Measurements from ENCODE around the gene ME1. TPM values are rescaled to one million over a fixed set of nuclear protein-coding genes. Genes with fewer than 3 reads are reported as not detected.
"Not testable (repeated sequence)": the region's sequence is repeated elsewhere in the genome, so short reads cannot be mapped to it uniquely, and the experiment has no call there.

ME1 gene
- total RNA-seq, 1 experiment from 2014 or later: 18.9 TPM

DNA sequence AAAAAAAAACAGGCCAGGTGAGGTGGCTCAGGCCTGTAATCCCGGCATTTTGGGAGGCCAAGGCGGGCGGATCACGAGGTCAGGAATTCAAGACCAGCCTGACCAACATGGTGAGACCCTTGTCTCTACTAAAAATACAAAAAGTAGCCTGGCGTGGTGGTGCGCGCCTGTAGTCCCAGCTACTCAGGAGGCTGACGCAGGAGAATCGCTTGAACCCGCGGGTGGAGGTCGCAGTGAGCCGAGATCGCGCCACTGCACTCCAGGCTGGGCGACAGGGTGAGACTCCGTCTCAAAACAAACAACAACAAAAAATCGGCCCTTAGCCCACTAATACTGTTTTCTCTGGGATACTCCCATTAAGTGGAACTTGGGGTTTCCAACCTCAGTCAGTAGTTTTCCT lies 238.9 kb downstream of the ME1 start:
- not testable (repeated sequence) for DNase-seq (ENCODE audit: low read depth)

DNA sequence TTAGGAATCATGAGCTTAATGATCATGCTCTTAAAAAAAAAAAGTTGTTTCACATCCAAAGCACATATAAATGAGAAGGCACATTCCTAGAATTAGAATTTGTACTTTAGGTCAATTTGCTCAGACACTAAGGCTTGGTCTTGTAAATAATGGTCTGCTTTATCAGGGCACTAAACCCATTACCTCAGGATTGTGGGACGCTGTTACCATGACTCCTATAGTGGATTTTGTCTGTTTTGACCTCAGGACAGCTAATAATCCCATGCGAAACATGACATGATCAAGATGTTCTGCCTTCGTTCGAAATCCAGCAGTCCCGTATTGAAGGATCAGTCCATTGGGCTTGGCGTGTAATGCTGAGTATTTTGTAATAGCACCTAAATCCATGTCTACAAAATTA lies 240.2 kb downstream of the ME1 start:
- DNase-seq (ENCODE audit: low read depth): no peak

DNA sequence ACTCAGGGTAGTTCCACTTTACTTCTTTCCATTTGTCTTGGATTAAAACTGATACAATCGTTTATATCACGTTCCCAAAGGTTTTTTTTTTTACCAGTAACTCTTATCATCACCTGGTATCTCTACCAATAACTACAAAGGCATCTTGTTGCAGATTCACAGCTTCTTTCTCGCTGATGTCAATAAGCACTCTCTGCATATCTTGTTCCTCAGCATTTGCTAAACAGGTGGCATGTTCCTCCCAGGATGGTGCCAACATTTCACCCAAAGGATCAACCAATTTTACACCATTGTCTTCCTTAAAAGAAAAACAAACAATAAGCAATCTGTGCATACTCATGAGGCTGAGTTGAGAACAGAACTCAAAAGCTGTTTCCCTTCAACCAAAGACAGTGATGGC lies 242.3 kb downstream of the ME1 start:
- no peak for DNase-seq (ENCODE audit: low read depth)

DNA sequence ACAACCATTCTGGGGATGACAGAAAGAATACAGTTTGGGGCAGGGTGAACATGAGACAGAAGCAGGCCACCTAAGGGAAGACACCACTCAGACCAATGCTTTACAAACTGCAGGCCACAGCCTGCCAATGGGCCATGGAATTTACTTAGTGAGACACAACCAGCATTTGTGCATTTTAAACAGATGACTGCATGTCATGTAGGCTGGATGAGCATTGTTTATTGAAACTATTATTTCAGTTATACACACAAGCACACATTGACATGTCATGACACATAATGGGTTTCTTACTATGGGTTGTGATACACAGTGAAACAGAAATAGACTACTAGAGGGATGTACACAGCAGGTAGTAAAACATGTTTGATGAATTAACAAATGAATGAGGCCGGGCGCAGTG lies 245.8 kb downstream of the ME1 start:
- no peak for DNase-seq (ENCODE audit: low read depth)

DNA sequence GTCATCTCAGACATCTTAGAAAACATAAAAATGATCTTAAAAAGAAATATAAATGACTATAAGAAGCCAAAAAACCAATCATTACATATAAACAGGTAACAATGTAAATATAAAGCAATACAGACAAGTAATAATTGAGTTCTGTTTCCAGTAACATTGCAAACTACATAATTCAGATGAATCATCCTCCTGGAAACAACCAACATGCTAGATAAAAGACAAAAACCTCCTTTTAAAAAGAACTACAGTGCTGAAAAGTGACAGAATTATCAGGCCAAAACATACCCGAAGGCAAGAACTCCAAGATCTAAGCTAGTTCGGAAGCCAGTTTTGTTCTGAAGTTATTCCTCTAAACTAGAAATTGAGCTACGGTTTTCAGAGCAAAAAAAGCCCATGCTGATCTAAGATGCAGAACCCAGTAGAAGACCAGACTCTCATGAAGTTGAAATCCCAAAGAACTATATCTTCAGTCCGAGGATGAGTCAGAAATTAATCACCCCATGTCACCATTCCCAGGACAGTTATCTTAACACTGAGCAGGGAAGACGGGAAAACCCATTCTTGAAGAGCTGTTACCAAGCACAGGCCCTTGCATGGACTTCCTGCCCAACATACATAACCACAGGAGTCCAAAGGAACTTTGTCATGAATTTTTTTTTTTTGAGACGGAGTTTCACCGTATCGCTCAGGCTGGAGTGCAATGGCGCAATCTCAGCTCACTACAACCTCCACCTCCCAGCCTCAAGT lies 247.6 kb downstream of the ME1 start:
- DNase-seq (ENCODE audit: low read depth): peak; percentile 98

DNA sequence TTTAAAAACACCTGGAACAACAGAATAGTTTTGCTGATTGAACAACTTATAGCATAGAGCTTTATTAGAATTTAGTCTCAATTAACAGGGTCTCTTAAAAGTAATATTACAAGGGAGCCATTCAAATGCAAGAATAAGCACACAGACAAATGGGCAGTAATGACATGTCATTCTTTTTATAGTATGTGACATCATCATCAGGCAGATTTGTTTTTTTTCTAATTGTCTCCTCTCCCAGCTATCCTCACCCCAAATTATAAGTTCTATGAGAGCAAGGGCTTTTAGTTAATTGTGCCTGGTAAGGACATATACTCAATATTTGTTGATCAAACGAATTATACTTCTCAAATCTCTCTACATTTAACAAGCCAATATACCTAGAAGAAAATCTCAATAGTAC lies 248.7 kb downstream of the ME1 start:
- no peak for DNase-seq (ENCODE audit: low read depth)

DNA sequence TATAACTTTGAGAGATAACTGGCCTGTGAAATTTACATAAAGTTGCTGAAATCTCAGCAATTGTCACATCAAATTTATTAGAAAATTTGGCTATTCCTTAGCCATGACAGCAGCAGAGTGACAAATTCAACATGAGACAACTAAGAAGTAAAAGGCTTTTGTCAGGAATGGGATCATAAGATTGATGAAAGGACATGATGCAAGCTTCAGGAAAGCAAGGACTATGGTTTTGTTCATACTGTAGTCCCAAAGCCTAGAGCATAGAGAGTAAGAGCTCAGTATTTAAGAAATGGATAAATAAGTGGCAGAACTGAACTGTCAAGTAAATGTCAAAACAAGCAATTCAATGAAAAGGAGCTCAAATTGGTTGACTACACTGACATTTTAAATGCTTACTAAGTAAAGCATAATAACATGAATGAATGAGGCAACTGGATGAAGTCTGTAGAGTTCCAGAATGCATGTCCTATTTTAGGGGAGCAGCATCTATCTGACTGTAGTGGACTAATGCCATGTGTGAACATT lies 250.4 kb downstream of the ME1 start:
- DNase-seq (ENCODE audit: low read depth): no peak

DNA sequence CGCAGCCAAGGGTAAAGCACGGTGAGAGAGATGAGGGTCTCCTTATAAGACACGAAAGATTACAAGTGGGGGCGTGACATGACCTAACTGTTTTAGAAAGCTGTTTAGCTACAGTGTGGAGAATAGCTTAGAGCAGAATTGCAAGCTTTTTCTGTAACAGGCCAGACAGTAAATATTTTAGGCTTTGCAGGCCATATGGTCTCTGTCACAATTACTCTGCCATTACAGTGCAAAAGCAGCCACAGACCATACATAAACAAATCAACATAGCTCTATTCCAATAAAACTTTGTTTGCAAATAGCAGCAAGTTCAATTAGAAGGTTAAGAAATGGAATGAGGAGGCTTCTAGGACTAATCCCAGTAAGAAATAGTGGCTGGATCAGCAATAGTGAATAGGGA lies 254.6 kb downstream of the ME1 start:
- no peak for DNase-seq (ENCODE audit: low read depth)

DNA sequence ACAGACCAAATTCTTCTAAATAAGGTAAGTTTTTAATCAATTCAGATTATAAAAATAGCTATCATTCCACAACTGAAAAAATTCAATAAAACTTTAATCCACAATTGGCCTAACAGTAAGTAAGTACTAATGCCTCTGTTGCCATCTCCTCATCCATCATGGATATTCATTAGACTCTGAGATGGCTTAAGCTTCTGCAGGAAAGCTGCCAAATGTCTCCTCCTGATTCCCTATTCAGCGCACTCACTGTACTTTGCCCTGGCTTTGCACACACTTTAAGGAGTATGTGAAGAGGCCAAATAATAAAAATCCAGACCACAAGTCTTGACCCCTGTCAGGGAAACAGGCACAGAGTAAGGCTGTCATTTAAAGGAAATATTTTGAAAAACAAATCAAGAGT lies 261.3 kb downstream of the ME1 start:
- no peak for DNase-seq (ENCODE audit: low read depth)

DNA sequence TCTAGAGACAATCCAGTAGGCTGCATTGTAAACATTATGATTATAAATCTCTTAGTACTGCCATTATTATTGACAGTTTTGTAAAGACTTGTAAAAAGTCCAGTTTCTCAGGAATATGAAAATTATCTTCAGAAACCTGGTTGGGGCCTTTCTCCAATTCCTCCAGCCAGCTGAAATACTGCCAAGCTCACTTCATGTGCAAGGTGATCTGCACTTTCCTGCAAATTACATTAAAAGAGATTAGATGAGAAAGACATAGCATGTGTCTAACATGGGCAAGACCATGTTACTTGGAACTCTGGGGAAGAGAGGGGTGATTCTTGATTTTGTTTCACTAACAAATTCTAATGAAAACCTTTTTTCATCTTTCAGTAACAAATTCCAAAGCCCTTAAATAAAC lies 261.7 kb downstream of the ME1 start:
- DNase-seq (ENCODE audit: low read depth): no peak

DNA sequence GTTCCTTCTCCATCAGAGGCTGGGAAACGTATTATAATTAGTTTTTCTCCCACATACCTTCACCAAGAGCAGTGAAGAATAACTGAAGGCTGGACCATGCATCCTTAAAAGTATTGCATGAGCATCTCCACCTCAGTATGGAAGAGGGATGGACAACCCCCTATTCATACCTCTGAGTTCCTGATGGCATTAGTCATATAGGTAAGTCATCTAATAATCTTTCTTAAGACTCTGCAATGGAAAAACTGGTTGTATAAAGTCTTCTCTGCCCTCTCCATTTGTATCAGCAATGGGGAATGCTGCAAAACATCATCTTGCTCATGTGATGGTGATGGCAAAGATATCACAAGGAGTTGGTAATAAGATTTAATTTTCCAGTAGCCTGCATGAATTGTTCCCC lies 262.3 kb downstream of the ME1 start:
- no peak for DNase-seq (ENCODE audit: low read depth)

DNA sequence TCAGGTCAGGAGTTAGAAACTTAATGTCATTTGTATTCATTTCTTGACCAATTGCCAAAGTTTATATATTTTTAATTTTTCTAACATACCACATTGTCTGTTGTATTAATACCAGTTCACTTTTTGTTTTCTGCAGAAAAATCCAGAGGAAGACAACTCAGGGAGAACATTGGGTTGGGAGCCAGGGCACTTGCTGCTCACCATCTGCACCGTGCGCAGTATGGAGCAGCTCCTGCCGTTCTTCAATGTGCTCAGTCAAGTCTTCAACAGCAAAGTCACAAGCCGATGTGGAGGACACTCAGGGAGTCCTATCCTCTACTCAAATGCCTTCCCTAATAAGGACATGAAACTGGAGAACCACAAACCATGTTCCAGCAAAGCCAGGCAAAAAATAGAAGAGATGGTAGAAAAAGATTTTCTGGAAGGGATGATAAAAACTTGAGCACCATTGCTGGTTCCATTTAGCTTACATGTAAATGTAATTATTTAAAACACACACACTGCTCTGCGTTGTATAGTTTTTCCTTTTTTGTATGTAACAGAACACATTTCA lies 263.0 kb downstream of the ME1 start:
- no peak for DNase-seq (ENCODE audit: low read depth)

Other genes with a start within 250 kb of the ME1 start
- 66.7 and 85.9 TPM in 2 replicates for gene PGM3, start 237.8 kb downstream of the ME1 start, total RNA-seq (2014; rRNA removed; shearing (Covaris generic))
- gene RWDD2A, start 237.7 kb downstream of the ME1 start, total RNA-seq (2014; rRNA removed; shearing (Covaris generic)): 2.9 and 3.0 TPM in 2 replicates
- not detected in 2 replicates for gene PRSS35, start 81.5 kb upstream of the ME1 start, total RNA-seq (2014; rRNA removed; shearing (Covaris generic))

Measured in RPMI7951 (cell line).